H9 (cell line): ENCODE measurements around the gene TIAM1. TPM values are rescaled to one million over a fixed set of nuclear protein-coding genes. Genes with fewer than 3 reads are reported as not detected.

Source experiments
- DNase-seq: peaks from one replicate; pipeline ENCODE4 v3.0.0-alpha.2; 2017
- H2AFZ ChIP-seq: one replicate; pipeline ENCODE4 v1.6.1; 2013; ENCODE audit warnings: mild to moderate bottlenecking, low read length, control low read depth, moderate library complexity
- H2AK5ac ChIP-seq: 2 replicates; pipeline ENCODE4 v1.6.1; 2013; ENCODE audit warnings: low read length, control low read depth, mixed read lengths; ENCODE audit not compliant: insufficient read length
- H2BK120ac ChIP-seq: one replicate; pipeline ENCODE4 v1.6.1; 2013; ENCODE audit warnings: low read depth, mild to moderate bottlenecking, low read length, control low read depth, inconsistent platforms; ENCODE audit not compliant: poor library complexity, severe bottlenecking
- H2BK12ac ChIP-seq: 2 replicates; pipeline ENCODE4 v1.6.1; 2013; ENCODE audit warnings: low read length, control low read depth, mixed read lengths, low read depth; ENCODE audit not compliant: insufficient read length
- H2BK15ac ChIP-seq: 2 replicates; pipeline ENCODE4 v1.6.1; 2013; ENCODE audit warnings: low read depth, low read length, control low read depth
- H2BK20ac ChIP-seq: one replicate; pipeline ENCODE4 v1.6.1; 2013; ENCODE audit warnings: low read depth, mild to moderate bottlenecking, low read length, control low read depth, inconsistent platforms; ENCODE audit not compliant: poor library complexity, severe bottlenecking
- H2BK5ac ChIP-seq: 2 replicates; pipeline ENCODE4 v1.6.1; 2013; ENCODE audit warnings: low read length, control low read depth, mixed read lengths; ENCODE audit not compliant: insufficient read length
- H3K14ac ChIP-seq: 2 replicates; pipeline ENCODE4 v1.6.1; 2013; ENCODE audit warnings: low read length, control low read depth; ENCODE audit not compliant: insufficient read depth
- H3K18ac ChIP-seq: 2 replicates; pipeline ENCODE4 v1.6.1; 2013; ENCODE audit warnings: low read depth, mild to moderate bottlenecking, mixed read lengths, low read length, control low read depth; ENCODE audit not compliant: insufficient read length
- H3K23ac ChIP-seq: 2 replicates; pipeline ENCODE4 v1.6.1; 2013; ENCODE audit warnings: low read length, control low read depth, mixed read lengths, low read depth; ENCODE audit not compliant: insufficient read length
- H3K23me2 ChIP-seq: 2 replicates; pipeline ENCODE4 v1.6.1; 2013; ENCODE audit warnings: low read depth, mild to moderate bottlenecking, mixed read lengths, low read length, control low read depth; ENCODE audit not compliant: insufficient read length, poor library complexity, severe bottlenecking
- H3K27ac ChIP-seq: 2 replicates; pipeline ENCODE4 v1.5.1; 2013; ENCODE audit warnings: low read length, control low read depth, mixed read lengths, low read depth; ENCODE audit not compliant: insufficient read length
- H3K27me3 ChIP-seq: 2 replicates; pipeline ENCODE4 v1.6.1; 2013; ENCODE audit warnings: low read length, control low read depth, inconsistent platforms; ENCODE audit not compliant: insufficient read depth
- H3K4ac ChIP-seq: 2 replicates; pipeline ENCODE4 v1.6.1; 2013; ENCODE audit warnings: low read depth, mild to moderate bottlenecking, control low read depth, inconsistent platforms, low read length, moderate library complexity
- H3K4me1 ChIP-seq: 2 replicates; pipeline ENCODE4 v1.6.1; 2013; ENCODE audit warnings: low read length, control low read depth, inconsistent platforms; ENCODE audit not compliant: insufficient read depth
- H3K4me2 ChIP-seq: 2 replicates; pipeline ENCODE4 v1.6.1; 2013; ENCODE audit warnings: low read length, control low read depth, mixed read lengths; ENCODE audit not compliant: insufficient read length, insufficient read depth
- H3K56ac ChIP-seq: 2 replicates; pipeline ENCODE4 v1.6.1; 2013; ENCODE audit warnings: low read depth, mild to moderate bottlenecking, mixed read lengths, low read length, control low read depth; ENCODE audit not compliant: insufficient read length
- H3K79me1 ChIP-seq: 2 replicates; pipeline ENCODE4 v1.6.1; 2013; ENCODE audit warnings: low read depth, mild to moderate bottlenecking, moderate library complexity, low read length, control low read depth, inconsistent platforms; ENCODE audit not compliant: insufficient read depth, poor library complexity, severe bottlenecking
- H3K79me2 ChIP-seq: 2 replicates; pipeline ENCODE4 v1.6.1; 2013; ENCODE audit warnings: low read length, control low read depth, inconsistent platforms; ENCODE audit not compliant: insufficient read depth
- H3K9ac ChIP-seq: 2 replicates; pipeline ENCODE4 v1.6.1; 2013; ENCODE audit warnings: low read length, control low read depth, mixed read lengths; ENCODE audit not compliant: insufficient read length; ENCODE audit errors: extremely low read depth
- H3K9me3 ChIP-seq: one replicate; pipeline ENCODE4 v1.6.1; 2013; ENCODE audit warnings: low read depth, low read length, inconsistent platforms; ENCODE audit not compliant: control insufficient read depth
- H3T11ph ChIP-seq: one replicate; pipeline ENCODE4 v1.6.1; 2013; ENCODE audit warnings: mild to moderate bottlenecking, low read length, control low read depth, inconsistent platforms
- H4K20me1 ChIP-seq: one replicate; pipeline ENCODE4 v1.6.1; 2013; ENCODE audit not compliant: control insufficient read depth, insufficient read length, insufficient read depth
- H4K5ac ChIP-seq: 2 replicates; pipeline ENCODE4 v1.6.1; 2013; ENCODE audit warnings: low read depth, mild to moderate bottlenecking, mixed read lengths, low read length, control low read depth; ENCODE audit not compliant: insufficient read length
- H4K8ac ChIP-seq: replicated peaks from 2 replicates; pipeline ENCODE4 v1.6.1; 2013; ENCODE audit warnings: low read length, control low read depth, mixed read lengths, low read depth; ENCODE audit not compliant: insufficient read length
- H4K91ac ChIP-seq: 2 replicates; pipeline ENCODE4 v1.6.1; 2013; ENCODE audit warnings: low read depth, mild to moderate bottlenecking, moderate library complexity, mixed read lengths, low read length, control low read depth; ENCODE audit not compliant: insufficient read length
- H3K27ac Mint-ChIP-seq, 3 experiments: 2 replicates in 2 of 3; 3 replicates in 1 of 3; pipeline ENCODE4 v1.8.0; 2020 to 2021; ENCODE audit warnings: mixed read lengths in 3 of 3, mild to moderate bottlenecking in 1 of 3, moderate library complexity in 1 of 3
- H3K27me3 Mint-ChIP-seq: 2 replicates; pipeline ENCODE4 v1.8.0; 2021; ENCODE audit warnings: low read depth, mild to moderate bottlenecking, moderate library complexity, mixed read lengths
- H3K36me3 Mint-ChIP-seq, 3 experiments: 2 replicates in 2 of 3; 3 replicates in 1 of 3; pipeline ENCODE4 v1.8.0; 2020 to 2021; ENCODE audit warnings: low read depth in 3 of 3, mixed read lengths in 3 of 3; ENCODE audit not compliant: insufficient read depth in 1 of 3
- H3K4me1 Mint-ChIP-seq, 2 experiments: 2 replicates each; pipeline ENCODE4 v1.8.0; 2020; ENCODE audit warnings: mixed read lengths in 2 of 2
- H3K4me3 Mint-ChIP-seq, 2 experiments: 2 replicates in 1 of 2; 3 replicates in 1 of 2; pipeline ENCODE4 v1.8.0; 2020 to 2021; ENCODE audit warnings: mild to moderate bottlenecking in 2 of 2, mixed read lengths in 2 of 2, moderate library complexity in 1 of 2
- H3K9me3 Mint-ChIP-seq, 2 experiments: 2 replicates in 1 of 2; 3 replicates in 1 of 2; pipeline ENCODE4 v1.8.0; 2020; ENCODE audit warnings: mild to moderate bottlenecking in 2 of 2, mixed read lengths in 2 of 2, moderate library complexity in 1 of 2
- WGBS: extraction: QIAGEN DNeasy Blood & Tissue Kit; methylation state at CpG from one replicate; pipeline ENCODE4 v1.1.7; 2013; ENCODE audit warnings: missing lambda C conversion rate, low lambda C conversion rate, mixed read lengths; ENCODE audit not compliant: insufficient read length; ENCODE audit errors: extremely low coverage; 5-methylcytosine and 5-hydroxymethylcytosine counted together
- total RNA-seq: library from RNA; stranded (reverse); gene quantifications from 2 replicates; pipeline ENCODE4 v1.2.1, GENCODE V29; 2021
- TF ChIP-seq, protein P1 (sequence below): fragments of 200-600 bp; sonication (generic); conservative IDR thresholded peaks from 3 replicates; pipeline ENCODE4 v1.8.0; 2021; ENCODE audit warnings: antibody characterized with exemption, mild to moderate bottlenecking

The TIAM1 gene
- total RNA-seq, 1 experiment from 2014 or later: 23.1 TPM

DNA sequence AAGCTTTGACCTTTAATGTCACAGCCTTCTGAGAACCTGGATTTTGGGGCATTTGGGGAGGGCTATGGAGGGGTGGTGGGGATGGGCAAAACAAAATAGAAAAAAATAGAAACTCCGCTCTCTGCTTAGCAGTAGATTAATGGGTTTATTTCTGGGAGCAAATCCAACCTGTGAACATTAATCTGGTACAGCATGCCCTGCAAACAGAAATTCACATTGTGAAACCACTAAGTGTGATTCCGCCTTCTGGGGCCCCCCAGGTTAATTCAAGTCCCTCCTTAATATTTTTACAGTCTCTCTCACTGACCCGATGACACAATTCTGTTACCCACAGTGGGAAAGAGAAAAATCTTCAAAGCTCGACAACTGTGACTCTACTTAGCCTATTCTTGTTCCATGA, 76.4 kb downstream of the TIAM1 start:
- Histone ChIP-seq H3K9me3 (no peaks in the 10 kb centered on the region), H3K23ac (no peak overlapping the region), H4K5ac (no peak overlapping the region), H3K4me2 (no peak overlapping the region), H3K79me2 (no peaks in the 10 kb centered on the region), H3K27ac (no peak overlapping the region), H4K20me1 (no peaks in the 10 kb centered on the region), H3K18ac (no peak overlapping the region), H3K9ac (no peak overlapping the region), H3K4ac (no peak overlapping the region), H3K14ac (no peak overlapping the region), H3K79me1 (no peaks in the 10 kb centered on the region), H2AK5ac (no peak overlapping the region), H3K27me3 (no peaks in the 10 kb centered on the region), H2BK20ac (no peak overlapping the region), H2BK15ac (no peak overlapping the region), H4K8ac (no peak overlapping the region), H3K23me2 (no peaks in the 10 kb centered on the region), H2BK120ac (no peak overlapping the region), H2BK12ac (no peak overlapping the region), H2BK5ac (no peak overlapping the region), H3K56ac (no peak overlapping the region), H3K4me1 (no peaks in the 10 kb centered on the region), H2AFZ (no peak overlapping the region), H4K91ac (no peak overlapping the region), H3T11ph (no peak overlapping the region)
- no CpG with 5 or more reads among the region's 4 CpGs for WGBS
- Mint-ChIP-seq H3K36me3 (peaks cover 0 to 3% (median 0%) of the 10 kb centered on the region in 3 experiments; a peak in 2 of 7 replicates), H3K9me3 (no peaks in the 10 kb centered on the region), H3K4me3 (no peak overlapping the region), H3K4me1 (peaks cover 0 to 9% of the 10 kb centered on the region in 2 experiments; a peak in 2 of 4 replicates), H3K27me3 (no peaks in the 10 kb centered on the region; the same call in 1 of the 2 replicates), H3K27ac (no peak overlapping the region; a peak in 1 of 7 replicates)
- DNase-seq: no peak
- TF ChIP-seq, protein P1, sequence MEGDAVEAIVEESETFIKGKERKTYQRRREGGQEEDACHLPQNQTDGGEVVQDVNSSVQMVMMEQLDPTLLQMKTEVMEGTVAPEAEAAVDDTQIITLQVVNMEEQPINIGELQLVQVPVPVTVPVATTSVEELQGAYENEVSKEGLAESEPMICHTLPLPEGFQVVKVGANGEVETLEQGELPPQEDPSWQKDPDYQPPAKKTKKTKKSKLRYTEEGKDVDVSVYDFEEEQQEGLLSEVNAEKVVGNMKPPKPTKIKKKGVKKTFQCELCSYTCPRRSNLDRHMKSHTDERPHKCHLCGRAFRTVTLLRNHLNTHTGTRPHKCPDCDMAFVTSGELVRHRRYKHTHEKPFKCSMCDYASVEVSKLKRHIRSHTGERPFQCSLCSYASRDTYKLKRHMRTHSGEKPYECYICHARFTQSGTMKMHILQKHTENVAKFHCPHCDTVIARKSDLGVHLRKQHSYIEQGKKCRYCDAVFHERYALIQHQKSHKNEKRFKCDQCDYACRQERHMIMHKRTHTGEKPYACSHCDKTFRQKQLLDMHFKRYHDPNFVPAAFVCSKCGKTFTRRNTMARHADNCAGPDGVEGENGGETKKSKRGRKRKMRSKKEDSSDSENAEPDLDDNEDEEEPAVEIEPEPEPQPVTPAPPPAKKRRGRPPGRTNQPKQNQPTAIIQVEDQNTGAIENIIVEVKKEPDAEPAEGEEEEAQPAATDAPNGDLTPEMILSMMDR: no peak
